Islet precursor cell (in vitro differentiated cells): Measurements from ENCODE around the gene PACSIN1.

Experiments
- DNase-seq: peaks from one replicate; pipeline ENCODE4 v3.0.0-alpha.2; 2018

The PACSIN1 gene

DNA sequence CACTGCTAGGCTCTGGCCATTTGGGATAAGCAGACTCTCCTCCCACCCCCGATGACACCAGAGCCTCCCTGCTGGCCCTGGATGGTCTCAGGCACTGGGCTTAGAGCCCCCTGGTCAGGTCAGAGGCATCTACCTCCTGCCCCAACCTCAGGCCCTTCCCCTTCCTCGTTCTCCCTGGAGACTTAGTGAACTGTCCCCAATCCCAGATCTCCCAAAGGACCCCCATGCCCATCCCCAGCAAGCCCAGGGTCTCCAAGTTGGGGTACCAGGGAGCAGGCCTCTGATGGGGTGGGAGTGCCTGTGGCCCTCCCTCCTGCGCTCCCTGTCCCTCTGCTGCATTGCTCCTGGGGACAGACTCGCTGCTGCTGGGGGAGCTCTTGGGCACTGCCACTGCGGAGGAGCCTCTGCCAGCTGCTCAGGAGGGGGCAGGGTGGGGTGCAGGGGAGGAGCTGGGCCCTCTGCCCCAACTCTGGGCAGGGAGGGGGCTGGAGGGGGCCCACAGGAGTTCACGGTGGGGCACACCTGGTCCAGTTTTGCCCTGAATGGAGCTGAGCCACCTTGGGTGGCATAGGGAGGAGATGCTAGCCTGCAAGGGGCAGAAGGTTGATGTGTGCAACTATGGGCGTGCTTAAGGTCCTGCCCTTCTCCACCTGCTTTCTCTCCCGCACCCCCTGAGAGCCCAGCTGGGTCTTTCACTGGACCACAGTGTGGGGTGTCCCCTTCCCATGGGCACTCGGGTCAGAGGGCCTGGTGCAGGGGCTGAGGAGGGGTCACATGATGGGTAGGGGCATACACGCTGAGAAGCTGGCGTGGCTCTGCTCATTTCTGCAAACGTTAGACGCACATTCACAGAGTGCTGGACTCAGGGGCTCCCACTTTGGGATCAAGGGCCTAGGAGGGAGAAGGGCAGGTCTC lies 49.9 kb downstream of the PACSIN1 start:
- DNase-seq: no peak

- DNase-seq: no peak
Measured at GRCh38 chr6:34516391-34517324, 50.8 kb downstream of the PACSIN1 start.

DNA sequence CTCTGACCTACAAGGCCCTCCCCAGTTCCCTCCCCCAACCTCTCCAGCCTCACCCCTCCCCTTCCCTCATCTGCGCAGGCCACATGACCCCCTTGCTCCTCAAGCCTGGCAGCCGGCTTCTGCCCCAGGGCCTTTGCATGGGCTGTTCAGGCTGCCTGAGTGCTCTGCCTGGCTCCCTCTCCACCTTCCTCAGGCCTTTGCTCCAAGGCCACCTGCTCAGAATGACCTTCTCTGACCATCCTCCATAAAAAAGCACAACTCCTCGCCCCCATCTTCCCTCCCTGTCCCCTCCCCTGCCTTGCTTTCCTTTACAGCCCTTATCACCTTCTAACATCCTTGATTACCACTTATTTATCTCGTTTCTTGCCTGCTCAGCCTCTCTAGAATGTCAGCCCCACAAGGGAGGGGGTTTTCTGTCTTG lies 51.6 kb downstream of the PACSIN1 start:
- DNase-seq: no peak

GRCh38 chr6:34517966-34518365 lies 52.1 kb downstream of the PACSIN1 start:
- no peak for DNase-seq

DNA sequence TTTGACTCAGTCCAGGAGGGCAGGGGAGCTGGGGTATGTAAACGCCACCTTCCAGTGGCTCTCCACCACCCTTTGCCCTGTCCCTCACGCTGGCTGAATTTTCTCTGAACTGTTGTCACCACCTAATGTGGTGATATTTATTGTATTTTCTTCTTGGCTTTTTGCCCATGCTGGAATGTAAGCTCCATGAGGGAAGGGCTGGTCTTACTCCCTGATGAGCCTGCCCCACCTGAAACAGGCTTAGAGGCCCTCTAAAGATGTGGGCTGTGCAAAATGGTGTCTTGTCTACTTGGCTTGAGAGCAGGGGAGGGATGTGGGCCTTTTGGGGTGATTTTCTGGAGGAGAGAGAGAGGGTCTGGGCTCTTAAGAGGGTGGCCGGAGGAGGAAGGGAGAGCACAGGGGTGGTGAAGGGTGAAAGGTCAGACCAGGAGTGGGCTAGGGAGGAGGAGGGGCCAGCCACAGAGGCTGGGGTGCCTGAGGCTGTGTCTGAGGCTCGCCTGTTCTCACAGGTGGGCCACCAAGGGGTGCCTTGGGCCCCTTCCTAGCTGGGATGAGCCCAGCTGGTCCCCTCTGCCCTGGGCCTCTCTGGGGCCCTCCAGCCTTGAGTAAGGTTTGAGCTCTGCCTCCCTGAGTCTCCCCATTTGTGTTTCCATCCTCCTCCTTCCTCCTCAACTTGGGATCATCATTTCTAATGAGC lies 52.9 kb downstream of the PACSIN1 start:
- no peak for DNase-seq

DNA sequence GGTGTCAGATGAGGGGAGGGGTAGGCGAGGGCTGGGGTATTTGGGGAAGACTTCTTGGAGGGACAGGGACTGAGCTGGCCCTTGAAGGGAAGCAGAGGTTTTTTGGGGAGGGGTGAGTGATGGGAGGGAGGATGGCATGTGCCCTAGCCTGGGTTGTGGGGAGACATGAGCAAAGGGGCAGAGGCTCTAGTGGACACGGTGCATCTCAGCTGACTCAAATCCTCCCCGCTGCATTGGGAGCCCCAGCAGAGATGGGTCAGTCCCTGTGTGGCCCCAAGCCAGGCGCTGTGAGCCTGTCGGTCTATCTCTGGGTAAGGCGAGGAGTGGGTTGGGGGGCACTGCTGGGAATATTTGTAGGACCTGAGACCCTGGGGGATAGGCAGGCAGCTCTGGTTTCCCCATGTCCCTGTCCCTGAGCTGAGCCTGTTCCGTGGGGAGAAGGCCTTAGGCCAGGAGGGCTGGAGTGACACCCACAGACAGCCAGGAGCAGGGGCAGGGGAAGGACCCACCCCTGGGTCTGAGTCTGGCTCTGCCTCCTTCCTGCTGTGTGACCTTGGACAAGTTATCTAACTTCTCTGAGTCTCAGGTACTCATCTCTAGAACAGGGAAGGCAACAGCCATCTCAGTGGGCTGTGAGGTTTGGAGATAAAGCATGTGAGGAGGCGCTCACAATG lies 54.2 kb downstream of the PACSIN1 start:
- DNase-seq: no peak

GRCh38 chr6:34520645-34521462 lies 55.0 kb downstream of the PACSIN1 start:
- no peak for DNase-seq

DNA sequence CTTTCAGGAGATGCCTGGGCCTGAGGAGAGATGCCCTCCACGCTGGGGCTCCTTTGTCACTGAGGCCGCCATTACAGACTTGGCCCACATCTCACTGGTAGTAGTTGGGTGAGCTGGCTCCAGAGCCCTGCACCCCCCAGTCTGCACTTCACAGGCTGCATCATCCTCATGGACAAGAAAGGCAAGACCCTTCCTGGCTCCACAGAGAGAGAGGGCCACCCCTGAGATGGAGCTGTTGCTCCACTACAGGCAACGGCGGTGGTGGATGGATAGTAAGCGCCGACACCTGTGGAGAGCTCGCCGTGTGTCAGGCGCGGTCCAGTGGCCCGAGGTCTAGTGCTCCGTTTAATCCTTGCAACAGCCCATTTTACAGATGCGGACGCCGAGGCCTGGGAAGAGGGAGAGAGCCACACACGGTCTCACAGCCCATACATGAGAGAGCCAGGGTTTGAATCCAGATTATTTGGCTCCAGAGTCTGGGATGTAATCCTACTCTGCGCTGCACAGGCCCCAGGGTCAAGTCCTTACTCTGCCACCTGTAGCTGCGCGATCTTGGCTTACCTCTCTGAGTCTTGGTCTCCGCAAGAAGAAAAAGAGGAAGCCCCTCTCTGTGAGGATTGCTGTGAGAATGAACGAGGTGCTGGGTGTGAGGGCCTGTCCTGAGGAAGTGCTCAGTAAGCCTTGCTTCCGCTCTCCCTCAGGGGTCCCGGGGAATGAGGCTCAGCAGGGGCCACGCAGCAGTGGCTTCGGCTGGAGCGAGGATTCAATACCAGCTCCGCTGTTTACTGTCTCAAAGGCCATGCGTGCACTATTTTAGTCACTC lies 55.8 kb downstream of the PACSIN1 start:
- DNase-seq: no peak

GRCh38 chr6:34522761-34523160 lies 56.9 kb downstream of the PACSIN1 start:
- DNase-seq: no peak

DNA sequence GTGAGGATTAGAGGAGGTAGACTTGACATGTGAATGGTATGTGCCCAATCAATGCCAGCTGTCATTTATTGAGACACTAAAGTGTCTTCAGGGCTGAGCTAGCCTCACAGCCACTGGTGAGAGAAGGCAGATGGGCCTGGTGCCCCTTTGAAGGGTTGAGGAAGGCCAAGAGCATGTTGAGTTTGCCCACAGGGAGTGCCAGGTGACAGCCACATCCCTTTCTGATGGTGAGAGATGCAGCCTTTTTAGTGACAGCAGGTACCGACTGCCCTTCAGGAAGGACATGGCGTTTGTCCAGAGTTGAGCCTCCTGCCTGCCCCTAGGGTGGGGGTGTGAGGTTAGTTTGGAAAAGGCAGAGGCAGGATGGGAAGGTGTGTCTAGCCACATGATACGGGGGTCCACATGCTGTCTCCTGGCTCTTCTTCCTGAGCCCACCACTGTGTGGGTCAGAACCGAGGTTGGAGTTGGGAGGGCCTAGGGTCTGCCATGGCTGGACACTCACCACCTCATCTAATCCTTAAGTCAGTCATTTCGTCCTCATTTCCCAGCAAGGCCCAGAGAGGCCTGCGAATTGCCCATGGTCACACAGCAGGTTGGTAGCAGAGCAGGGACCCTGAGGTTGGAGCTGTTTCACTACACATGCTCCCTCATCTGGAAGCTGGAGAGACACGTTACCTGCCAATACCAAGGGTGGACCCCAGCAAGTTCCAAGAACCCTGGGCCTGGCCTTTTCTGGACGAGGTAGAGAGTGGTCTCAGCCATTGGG lies 57.7 kb downstream of the PACSIN1 start:
- DNase-seq: no peak

- DNase-seq: no peak
Measured at GRCh38 chr6:34524499-34524898, 58.6 kb downstream of the PACSIN1 start.

GRCh38 chr6:34524971-34525370 lies 59.1 kb downstream of the PACSIN1 start:
- no peak for DNase-seq

- no peak for DNase-seq
Measured at GRCh38 chr6:34525431-34526175, 59.7 kb downstream of the PACSIN1 start.

DNA sequence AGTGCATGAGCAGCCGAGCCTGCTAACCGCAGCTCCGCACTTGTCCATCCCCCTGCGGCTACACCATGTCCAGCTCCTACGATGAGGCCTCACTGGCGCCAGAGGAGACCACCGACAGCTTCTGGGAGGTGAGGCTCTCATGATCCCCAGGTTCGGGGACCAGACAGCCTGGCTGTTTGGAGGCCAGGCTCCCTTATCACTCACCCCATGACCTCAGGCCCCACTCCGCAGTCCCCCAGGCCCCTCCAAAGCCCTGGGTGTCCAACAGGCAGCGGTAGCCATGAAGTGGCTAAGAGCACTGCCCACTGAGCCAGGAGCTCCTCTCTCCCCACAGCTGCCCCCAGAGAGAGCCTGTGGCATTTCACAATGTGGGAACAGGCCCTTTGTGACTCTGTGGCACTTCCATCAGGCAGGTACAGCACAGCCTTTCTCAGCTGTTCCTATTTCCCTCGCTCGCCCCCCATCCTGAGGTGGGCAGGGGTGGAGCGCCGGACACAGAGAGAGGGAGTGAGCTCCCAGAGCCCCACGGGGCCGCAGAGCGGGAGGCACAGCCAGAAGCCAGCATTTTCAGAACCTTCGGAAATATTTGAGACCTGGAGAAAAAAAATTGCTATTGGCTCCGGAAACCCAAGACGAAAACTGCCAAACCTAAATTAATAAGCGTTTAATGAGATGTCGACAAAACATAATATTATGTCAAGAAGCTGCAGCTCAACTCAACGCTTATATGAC lies 60.5 kb downstream of the PACSIN1 start:
- no peak for DNase-seq

DNA sequence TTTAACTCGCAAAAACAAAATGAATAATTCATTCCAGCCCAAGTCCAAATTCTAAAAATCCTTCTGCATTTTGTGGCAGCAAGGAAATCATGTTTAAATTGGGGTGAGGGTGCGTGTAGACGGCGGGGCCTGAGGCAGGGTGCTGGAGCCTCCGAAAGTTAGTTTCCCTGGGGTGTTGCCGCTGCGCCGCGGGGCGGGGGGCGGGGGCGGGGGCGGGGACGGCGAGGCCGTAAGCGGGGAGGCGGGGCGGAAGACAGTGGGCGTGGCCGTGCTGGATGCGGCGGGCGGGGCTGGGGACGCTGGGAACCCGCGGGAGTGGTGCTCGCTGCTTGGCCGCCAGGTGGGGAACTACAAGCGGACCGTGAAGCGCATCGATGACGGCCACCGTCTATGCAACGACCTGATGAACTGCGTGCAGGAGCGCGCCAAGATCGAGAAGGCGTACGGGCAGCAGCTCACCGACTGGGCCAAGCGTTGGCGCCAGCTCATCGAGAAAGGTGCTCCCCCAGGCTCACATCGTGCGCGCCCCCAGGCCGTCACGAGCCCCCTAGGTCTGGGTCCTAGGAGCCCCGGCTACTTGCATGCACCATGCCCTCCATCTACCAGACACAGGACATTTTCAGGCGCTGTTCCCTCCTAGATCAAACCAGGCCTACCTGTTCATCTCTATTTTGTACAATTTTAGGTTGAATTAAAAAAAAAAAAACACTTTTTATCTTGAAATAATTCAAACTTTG lies 61.3 kb downstream of the PACSIN1 start:
- peak; percentile 96 for DNase-seq

GRCh38 chr6:34527751-34528670 lies 62.1 kb downstream of the PACSIN1 start:
- DNase-seq: no peak
